Fibroblast of lung (primary cell): ENCODE results near the gene ENTPD6.

ENCODE experiments used
- CTCF ChIP-seq, 2 donors: IDR thresholded peaks in 1 of 2; conservative IDR thresholded peaks in 1 of 2; 1 replicate in 1 of 2; 2 replicates in 1 of 2; pipeline ENCODE4 v1.5.1; 2011 to 2012; ENCODE audit warnings: low read length in 2 of 2, control low read depth in 1 of 2, inconsistent platforms in 1 of 2, low read depth in 1 of 2, mild to moderate bottlenecking in 1 of 2
- EZH2 ChIP-seq: IDR thresholded peaks from 2 replicates; pipeline ENCODE4 v1.5.1; 2012; ENCODE audit warnings: low read length, control low read depth, mild to moderate bottlenecking; ENCODE audit errors: missing control alignments

- no peak for TF ChIP-seq CTCF (conservative IDR thresholded peaks at IDR 0.05 in 1 of 2, IDR thresholded peaks at IDR 0.05 in 1 of 2; ENCODE audit: low read depth in 1 of 2, low read length in 2 of 2)
- no peak for TF ChIP-seq EZH2
Observed at GRCh38 chr20:25218109-25218486, 22.6 kb downstream of the ENTPD6 start.
